ENCODE data around the gene NHSL2. TPM values are rescaled to one million over a fixed set of nuclear protein-coding genes. Genes with fewer than 3 reads are reported as not detected.

Gene NHSL2
- polyA plus RNA-seq, 3 donors, result 16.6 to 39.8 (median 22.8) TPM

- Histone ChIP-seq H3K27ac (ENCODE audit: low read depth in 1 of 2, low read length in 2 of 2) (no peak overlapping the region), H3K36me3 (replicated peaks in 1 of 2; ENCODE audit: control insufficient read depth in 1 of 2, insufficient read depth in 2 of 2, low read length in 2 of 2) (no peaks in the 10 kb centered on the region), H3K4me1 (ENCODE audit: control insufficient read depth in 1 of 2, insufficient read depth in 2 of 2, low read length in 2 of 2) (peaks cover 18 to 25% of the 10 kb centered on the region in 2 donors), H3K27me3 (ENCODE audit: control insufficient read depth in 2 of 2, insufficient read depth in 2 of 2, low read length in 2 of 2) (peaks cover 4 to 24% of the 10 kb centered on the region in 2 donors), H3K4me3 (replicated peaks in 1 of 3; ENCODE audit: low read depth in 2 of 3, low read length in 3 of 3) (no peak overlapping the region), H4K20me1 (ENCODE audit: insufficient read depth, low read length) (no peaks in the 10 kb centered on the region), H3K79me2 (ENCODE audit: insufficient read depth, low read length) (no peaks in the 10 kb centered on the region), H2AFZ (ENCODE audit: insufficient read depth, low read depth, low read length, poor library complexity, severe bottlenecking) (no peak overlapping the region), H3K4me2 (replicated peaks; ENCODE audit: extremely low read depth, low read length, poor library complexity, severe bottlenecking) (no peak overlapping the region), H3K9me3 (replicated peaks in 1 of 2; ENCODE audit: control insufficient read depth in 1 of 2, insufficient read depth in 1 of 2, low read length in 2 of 2) (no peaks in the 10 kb centered on the region), H3K9ac (ENCODE audit: insufficient read depth, low read length, poor library complexity, severe bottlenecking) (no peak overlapping the region)
- H3K27ac Mint-ChIP-seq, result peak overlapping the region in 2 of 7 donors; percentile 14 to 33
- peaks cover 7 to 39% (median 17%) of the 10 kb centered on the region in 3 donors for H3K27me3 Mint-ChIP-seq (ENCODE audit: low read depth in 3 of 3)
- DNase-seq, result no peak
- no peak overlapping the region for H3K4me3 Mint-ChIP-seq
- H3K9me3 Mint-ChIP-seq, result peaks cover 0 to 2% (median 0%) of the 10 kb centered on the region in 7 donors
- no peaks in the 10 kb centered on the region for H3K36me3 Mint-ChIP-seq
- TF ChIP-seq CTCF (IDR thresholded peaks at IDR 0.05), result no peak
- intact Hi-C loops (cut with micrococcal nuclease), result loop anchor here in 1 of 2 donors (5.0 kb wide), 1 partner anchor 110 kb away; no protein-coding TSS in a partner anchor
- peaks cover 30% of the 10 kb centered on the region for H3K4me1 Mint-ChIP-seq
- no CpG with 5 or more reads among the region's 4 CpGs for WGBS (ENCODE audit: insufficient coverage)
These were observed 106.5 kb downstream of the NHSL2 start for GRCh38 chrX:72016881-72017783.

- TF ChIP-seq CTCF (IDR thresholded peaks at IDR 0.05), result peak; percentile 71
These were observed 107.8 kb downstream of the NHSL2 start for GRCh38 chrX:72018277-72019112.

More at GRCh38 chrX:72018277-72019112, 107.8 kb downstream of the NHSL2 start:
- peak overlapping the region in 1 of 2 donors; percentile 37 for H3K4me3 Mint-ChIP-seq
- Histone ChIP-seq H3K36me3 (replicated peaks in 1 of 2; ENCODE audit: control insufficient read depth in 1 of 2, insufficient read depth in 2 of 2, low read length in 2 of 2) (no peaks in the 10 kb centered on the region), H3K27me3 (ENCODE audit: control insufficient read depth in 2 of 2, insufficient read depth in 2 of 2, low read length in 2 of 2) (peaks cover 4 to 24% of the 10 kb centered on the region in 2 donors), H3K9me3 (replicated peaks in 1 of 2; ENCODE audit: control insufficient read depth in 1 of 2, insufficient read depth in 1 of 2, low read length in 2 of 2) (no peaks in the 10 kb centered on the region), H3K79me2 (ENCODE audit: insufficient read depth, low read length) (no peaks in the 10 kb centered on the region), H3K9ac (ENCODE audit: insufficient read depth, low read length, poor library complexity, severe bottlenecking) (peak overlapping the region; percentile 39), H3K4me2 (replicated peaks; ENCODE audit: extremely low read depth, low read length, poor library complexity, severe bottlenecking) (peak overlapping the region; percentile 28), H3K4me1 (ENCODE audit: control insufficient read depth in 1 of 2, insufficient read depth in 2 of 2, low read length in 2 of 2) (peaks cover 18 to 25% of the 10 kb centered on the region in 2 donors), H4K20me1 (ENCODE audit: insufficient read depth, low read length) (no peaks in the 10 kb centered on the region), H2AFZ (ENCODE audit: insufficient read depth, low read depth, low read length, poor library complexity, severe bottlenecking) (peak overlapping the region; percentile 59), H3K4me3 (replicated peaks in 1 of 3; ENCODE audit: low read depth in 2 of 3, low read length in 3 of 3) (peak overlapping the region in 1 of 3 experiments; percentile 21), H3K27ac (ENCODE audit: low read depth in 1 of 2, low read length in 2 of 2) (peak overlapping the region in 1 of 2 donors; percentile 55)
- H3K9me3 Mint-ChIP-seq, result no peaks in the 10 kb centered on the region
- WGBS (ENCODE audit: insufficient coverage), result 18% methylated on average over 22 of the region's 70 CpGs
- peaks cover 7 to 36% (median 17%) of the 10 kb centered on the region in 3 donors for H3K27me3 Mint-ChIP-seq (ENCODE audit: low read depth in 3 of 3)
- H3K27ac Mint-ChIP-seq, result peak overlapping the region in 6 of 7 donors; percentile 42 to 86 (median 56)
- intact Hi-C loops (cut with micrococcal nuclease), result loop anchor here (2.0 to 5.0 kb wide), 2 partner anchors 108 to 109 kb away; no protein-coding TSS in a partner anchor
- peaks cover 31% of the 10 kb centered on the region for H3K4me1 Mint-ChIP-seq
- H3K36me3 Mint-ChIP-seq, result no peaks in the 10 kb centered on the region
- peak; percentile 86 to 93 (median 89) for DNase-seq
